ENCODE measurements around the gene GSTA3.

GSTA3 gene

DNA sequence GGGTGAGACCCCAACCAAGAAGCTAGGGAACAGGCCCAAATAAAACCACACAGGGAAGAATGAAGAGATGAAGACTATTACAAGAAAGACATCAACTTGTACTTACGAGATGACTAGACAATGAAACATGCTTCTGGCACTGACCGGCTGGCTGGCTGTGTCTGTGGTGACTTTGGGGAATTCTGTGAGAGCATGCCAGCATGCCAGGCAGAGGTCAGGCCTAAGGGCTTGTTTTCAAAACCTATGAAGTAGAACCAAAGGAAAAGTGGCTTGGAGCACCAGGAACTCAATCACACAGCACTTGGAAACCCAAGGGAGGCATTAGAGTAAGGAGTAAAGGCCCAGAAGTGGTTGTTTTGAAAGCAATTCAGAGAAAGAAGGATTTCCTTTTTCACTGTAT is 28.4 kb upstream of the GSTA3 start:
- H3K4me3 ChIP-seq (ENCODE audit: low read depth, low read length): no peak overlapping the region
- POLR2A ChIA-PET: no interaction called here
- TF ChIP-seq HOXD13 (CRISPR knock-in tag; IDR thresholded peaks at IDR 0.05; ENCODE audit: borderline replicate concordance) (no peak), REPIN1 (tag by site-specific recombination; IDR thresholded peaks at IDR 0.05; ENCODE audit: low read depth) (no peak), ZNF239 (tag by site-specific recombination; IDR thresholded peaks at IDR 0.05) (no peak), ZNF843 (tag by site-specific recombination; IDR thresholded peaks at IDR 0.05) (no peak), ZNF138 (tag by site-specific recombination; IDR thresholded peaks at IDR 0.05; ENCODE audit: borderline replicate concordance) (no peak), ZNF585B (tag by site-specific recombination; IDR thresholded peaks at IDR 0.05) (no peak), CTCF (tag by site-specific recombination; IDR thresholded peaks at IDR 0.05) (no peak), PATZ1 (tag by site-specific recombination; IDR thresholded peaks at IDR 0.05) (no peak)
- H3K4me1 ChIP-seq (ENCODE audit: control insufficient read depth, insufficient read depth, low read length): no peaks in the 10 kb centered on the region
- no peak overlapping the region for H3K27ac ChIP-seq (ENCODE audit: extremely low read depth, low read depth, low read length)
- no peaks in the 10 kb centered on the region for H3K36me3 ChIP-seq (ENCODE audit: control insufficient read depth in 2 of 2, insufficient read depth in 1 of 2, low read length in 2 of 2)
- CTCF ChIA-PET: no interaction called here
- no peaks in the 10 kb centered on the region for H3K9me3 ChIP-seq (ENCODE audit: control insufficient read depth, insufficient read depth, low read depth, low read length)

GRCh38 chr6:52933778-52934177 is 24.3 kb upstream of the GSTA3 start:
- H3K4me1 ChIP-seq (ENCODE audit: control insufficient read depth, insufficient read depth, low read length): no peaks in the 10 kb centered on the region
- TF ChIP-seq, protein P1, sequence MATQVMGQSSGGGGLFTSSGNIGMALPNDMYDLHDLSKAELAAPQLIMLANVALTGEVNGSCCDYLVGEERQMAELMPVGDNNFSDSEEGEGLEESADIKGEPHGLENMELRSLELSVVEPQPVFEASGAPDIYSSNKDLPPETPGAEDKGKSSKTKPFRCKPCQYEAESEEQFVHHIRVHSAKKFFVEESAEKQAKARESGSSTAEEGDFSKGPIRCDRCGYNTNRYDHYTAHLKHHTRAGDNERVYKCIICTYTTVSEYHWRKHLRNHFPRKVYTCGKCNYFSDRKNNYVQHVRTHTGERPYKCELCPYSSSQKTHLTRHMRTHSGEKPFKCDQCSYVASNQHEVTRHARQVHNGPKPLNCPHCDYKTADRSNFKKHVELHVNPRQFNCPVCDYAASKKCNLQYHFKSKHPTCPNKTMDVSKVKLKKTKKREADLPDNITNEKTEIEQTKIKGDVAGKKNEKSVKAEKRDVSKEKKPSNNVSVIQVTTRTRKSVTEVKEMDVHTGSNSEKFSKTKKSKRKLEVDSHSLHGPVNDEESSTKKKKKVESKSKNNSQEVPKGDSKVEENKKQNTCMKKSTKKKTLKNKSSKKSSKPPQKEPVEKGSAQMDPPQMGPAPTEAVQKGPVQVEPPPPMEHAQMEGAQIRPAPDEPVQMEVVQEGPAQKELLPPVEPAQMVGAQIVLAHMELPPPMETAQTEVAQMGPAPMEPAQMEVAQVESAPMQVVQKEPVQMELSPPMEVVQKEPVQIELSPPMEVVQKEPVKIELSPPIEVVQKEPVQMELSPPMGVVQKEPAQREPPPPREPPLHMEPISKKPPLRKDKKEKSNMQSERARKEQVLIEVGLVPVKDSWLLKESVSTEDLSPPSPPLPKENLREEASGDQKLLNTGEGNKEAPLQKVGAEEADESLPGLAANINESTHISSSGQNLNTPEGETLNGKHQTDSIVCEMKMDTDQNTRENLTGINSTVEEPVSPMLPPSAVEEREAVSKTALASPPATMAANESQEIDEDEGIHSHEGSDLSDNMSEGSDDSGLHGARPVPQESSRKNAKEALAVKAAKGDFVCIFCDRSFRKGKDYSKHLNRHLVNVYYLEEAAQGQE (tag by site-specific recombination; IDR thresholded peaks at IDR 0.05): no peak
- no peak for TF ChIP-seq ZNF184 (tag by site-specific recombination; IDR thresholded peaks at IDR 0.05)
- TF ChIP-seq ZNF155 (tag by site-specific recombination; IDR thresholded peaks at IDR 0.05): no peak
- no peak for TF ChIP-seq OSR2 (tag by site-specific recombination; IDR thresholded peaks at IDR 0.05)
- TF ChIP-seq, protein P2, sequence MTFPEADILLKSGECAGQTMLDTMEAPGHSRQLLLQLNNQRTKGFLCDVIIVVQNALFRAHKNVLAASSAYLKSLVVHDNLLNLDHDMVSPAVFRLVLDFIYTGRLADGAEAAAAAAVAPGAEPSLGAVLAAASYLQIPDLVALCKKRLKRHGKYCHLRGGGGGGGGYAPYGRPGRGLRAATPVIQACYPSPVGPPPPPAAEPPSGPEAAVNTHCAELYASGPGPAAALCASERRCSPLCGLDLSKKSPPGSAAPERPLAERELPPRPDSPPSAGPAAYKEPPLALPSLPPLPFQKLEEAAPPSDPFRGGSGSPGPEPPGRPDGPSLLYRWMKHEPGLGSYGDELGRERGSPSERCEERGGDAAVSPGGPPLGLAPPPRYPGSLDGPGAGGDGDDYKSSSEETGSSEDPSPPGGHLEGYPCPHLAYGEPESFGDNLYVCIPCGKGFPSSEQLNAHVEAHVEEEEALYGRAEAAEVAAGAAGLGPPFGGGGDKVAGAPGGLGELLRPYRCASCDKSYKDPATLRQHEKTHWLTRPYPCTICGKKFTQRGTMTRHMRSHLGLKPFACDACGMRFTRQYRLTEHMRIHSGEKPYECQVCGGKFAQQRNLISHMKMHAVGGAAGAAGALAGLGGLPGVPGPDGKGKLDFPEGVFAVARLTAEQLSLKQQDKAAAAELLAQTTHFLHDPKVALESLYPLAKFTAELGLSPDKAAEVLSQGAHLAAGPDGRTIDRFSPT (tag by site-specific recombination; IDR thresholded peaks at IDR 0.05): no peak
- ChIA-PET CTCF (interaction anchor here (0.6 to 0.7 kb wide), 2 partner anchors 52 kb away, joined by 3 read pairs; no protein-coding TSS in a partner anchor), POLR2A (no interaction called here)
- H3K36me3 ChIP-seq (ENCODE audit: control insufficient read depth in 2 of 2, insufficient read depth in 1 of 2, low read length in 2 of 2): no peaks in the 10 kb centered on the region
- H3K4me3 ChIP-seq (ENCODE audit: low read depth, low read length): no peak overlapping the region
- no peak overlapping the region for H3K27ac ChIP-seq (ENCODE audit: extremely low read depth, low read depth, low read length)
- no peaks in the 10 kb centered on the region for H3K9me3 ChIP-seq (ENCODE audit: control insufficient read depth, insufficient read depth, low read depth, low read length)
